Stomach (tissue), 9 donors: ENCODE results near the gene GNAS-AS1. TPM values are rescaled to one million over a fixed set of nuclear protein-coding genes. Genes with fewer than 3 reads are reported as not detected.

Source experiments
- DNase-seq, 2 donors: peaks; one replicate each; pipeline versions ENCODE4 v3.0.0 to v3.0.0-alpha.2; 2013 to 2019
- H3K27ac ChIP-seq, 5 donors: fragments of 200-600 bp in 4 of 5; sonication (generic) in 4 of 5; one replicate each; pipeline ENCODE4 v1.5.1; 2013 to 2019; ENCODE audit warnings: mild to moderate bottlenecking in 1 of 5, moderate library complexity in 1 of 5
- H3K27me3 ChIP-seq, 3 donors: fragments of 200-600 bp; sonication (generic); one replicate each; pipeline ENCODE4 v1.5.1; 2017 to 2019; ENCODE audit warnings: mixed run types in 1 of 3
- H3K36me3 ChIP-seq, 4 donors: fragments of 200-600 bp; sonication (generic); 1 replicate in 3 of 4; 2 replicates in 1 of 4; pipeline ENCODE4 v1.5.1; 2016 to 2019
- H3K4me1 ChIP-seq, 4 donors: fragments of 200-600 bp; sonication (generic); one replicate each; pipeline ENCODE4 v1.5.1; 2016 to 2019
- H3K4me3 ChIP-seq, 4 donors: fragments of 200-600 bp; sonication (generic) in 3 of 4; one replicate each; pipeline ENCODE4 v1.5.1; 2016 to 2019; ENCODE audit warnings: mild to moderate bottlenecking in 1 of 4
- H3K9me3 ChIP-seq, 4 donors: fragments of 200-600 bp; sonication (generic); one replicate each; pipeline ENCODE4 v1.5.1; 2016 to 2019
- EP300 ChIP-seq: sonication (generic); formaldehyde crosslinking; IDR thresholded peaks from one replicate; pipeline ENCODE4 v1.6.1; 2017; ENCODE audit warnings: antibody characterized with exemption
- POLR2A ChIP-seq, 4 donors: fragments of 450-650 bp; IDR thresholded peaks; one replicate each; pipeline ENCODE4 v1.6.1; 2016; ENCODE audit warnings: antibody characterized with exemption in 4 of 4, control low read depth in 2 of 4, mild to moderate bottlenecking in 1 of 4, moderate library complexity in 1 of 4
- POLR2AphosphoS5 ChIP-seq, 3 donors: sonication (generic); formaldehyde crosslinking; IDR thresholded peaks; one replicate each; pipeline ENCODE4 v1.6.1; 2016; ENCODE audit warnings: antibody characterized with exemption in 3 of 3
- WGBS, 5 donors: extraction: QIAGEN DNeasy Blood & Tissue Kit in 3 of 5; methylation state at CpG; one replicate each; pipeline versions ENCODE4 v1.1.5 to v1.1.7; 2013 to 2018; 5-methylcytosine and 5-hydroxymethylcytosine counted together
- intact Hi-C: fragments of 100-400 bp; cut with DNase I; formaldehyde crosslinking; loops from one replicate; pipeline ENCODE4 v1.15.1; 2023; ENCODE audit warnings: low total_unique reads
- polyA plus RNA-seq, 3 donors: library from polyadenylated mRNA; stranded (reverse); fragments of 200-250 nt; gene quantifications; one replicate each; pipeline ENCODE4 v1.2.3, GENCODE V29; 2013
- total RNA-seq, 5 donors: library from RNA; depleted of rRNA; stranded (reverse); fragments of >200 nt; gene quantifications; one replicate each; pipeline versions ENCODE4 v1.1.0 to v1.2.3, GENCODE V29; 2014 to 2016
- TF ChIP-seq, protein P1 (sequence below), 7 experiments: fragments of 450-650 bp in 4 of 7; fragments of 200-600 bp in 3 of 7; sonication (generic) in 3 of 7; IDR thresholded peaks; one replicate each; pipeline ENCODE4 v1.5.1; 2016 to 2019; ENCODE audit warnings: antibody characterized with exemption in 7 of 7, control low read depth in 2 of 7, mild to moderate bottlenecking in 1 of 7
- donor health status: healthy with polysubstance abuse.
- donor health status: Bipolar disorder and iron deficiency.
- donor health status: healthy.

Gene GNAS-AS1
- total and polyA plus RNA-seq, 8 donors, result 0.15 to 45.5 (median 1.8) TPM; not detected in 4

GRCh38 chr20:58880994-58881752, 30.5 kb upstream of the GNAS-AS1 start:
- WGBS, 5 donors, result 78 to 88% (median 86%) methylated on average over 9 of the region's 9 CpGs
- intact Hi-C loops, result no loop called here
- no peaks in the 10 kb centered on the region for H3K36me3 ChIP-seq
- no peaks in the 10 kb centered on the region for H3K27me3 ChIP-seq
- no peak for TF ChIP-seq POLR2AphosphoS5 (IDR thresholded peaks at IDR 0.05)
- no peak for TF ChIP-seq EP300
- TF ChIP-seq, protein P1, sequence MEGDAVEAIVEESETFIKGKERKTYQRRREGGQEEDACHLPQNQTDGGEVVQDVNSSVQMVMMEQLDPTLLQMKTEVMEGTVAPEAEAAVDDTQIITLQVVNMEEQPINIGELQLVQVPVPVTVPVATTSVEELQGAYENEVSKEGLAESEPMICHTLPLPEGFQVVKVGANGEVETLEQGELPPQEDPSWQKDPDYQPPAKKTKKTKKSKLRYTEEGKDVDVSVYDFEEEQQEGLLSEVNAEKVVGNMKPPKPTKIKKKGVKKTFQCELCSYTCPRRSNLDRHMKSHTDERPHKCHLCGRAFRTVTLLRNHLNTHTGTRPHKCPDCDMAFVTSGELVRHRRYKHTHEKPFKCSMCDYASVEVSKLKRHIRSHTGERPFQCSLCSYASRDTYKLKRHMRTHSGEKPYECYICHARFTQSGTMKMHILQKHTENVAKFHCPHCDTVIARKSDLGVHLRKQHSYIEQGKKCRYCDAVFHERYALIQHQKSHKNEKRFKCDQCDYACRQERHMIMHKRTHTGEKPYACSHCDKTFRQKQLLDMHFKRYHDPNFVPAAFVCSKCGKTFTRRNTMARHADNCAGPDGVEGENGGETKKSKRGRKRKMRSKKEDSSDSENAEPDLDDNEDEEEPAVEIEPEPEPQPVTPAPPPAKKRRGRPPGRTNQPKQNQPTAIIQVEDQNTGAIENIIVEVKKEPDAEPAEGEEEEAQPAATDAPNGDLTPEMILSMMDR (IDR thresholded peaks at IDR 0.05), result no peak
- no peak for TF ChIP-seq POLR2A (IDR thresholded peaks at IDR 0.05)
- no peak for DNase-seq
- H3K27ac ChIP-seq, result no peak overlapping the region
- no peaks in the 10 kb centered on the region for H3K9me3 ChIP-seq
- H3K4me3 ChIP-seq, result no peak overlapping the region
- no peaks in the 10 kb centered on the region for H3K4me1 ChIP-seq

DNA sequence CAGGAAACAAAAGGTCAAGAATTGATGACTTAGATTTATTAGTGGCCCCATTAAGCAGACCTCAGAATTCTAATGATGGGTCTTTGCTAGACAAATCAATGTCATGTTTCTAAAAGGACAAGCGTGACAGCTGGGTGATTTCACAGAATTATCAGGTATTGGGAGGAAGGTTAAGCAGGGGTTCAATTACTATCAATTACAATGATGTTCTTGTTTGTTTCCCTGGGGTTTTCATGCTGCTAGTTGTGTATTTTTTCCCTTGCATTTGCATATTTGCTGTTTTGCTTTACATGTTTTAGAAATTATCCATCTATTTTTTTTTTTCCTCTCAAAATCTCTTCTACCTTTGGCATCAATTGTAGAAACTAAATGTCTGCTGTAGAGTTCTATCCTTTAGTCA, 29.7 kb upstream of the GNAS-AS1 start:
- WGBS, 5 donors, result 83 to 95% (median 90%) methylated on average over 1 of the region's 1 CpG
- intact Hi-C loops, result no loop called here
- DNase-seq, result no peak
- no peaks in the 10 kb centered on the region for H3K4me1 ChIP-seq
- no peaks in the 10 kb centered on the region for H3K9me3 ChIP-seq
- no peaks in the 10 kb centered on the region for H3K36me3 ChIP-seq
- no peak overlapping the region for H3K27ac ChIP-seq
- TF ChIP-seq, protein P1 (IDR thresholded peaks at IDR 0.05), result no peak
- TF ChIP-seq EP300 (no peak), POLR2A (IDR thresholded peaks at IDR 0.05) (no peak), POLR2AphosphoS5 (IDR thresholded peaks at IDR 0.05) (no peak)
- H3K27me3 ChIP-seq, result no peaks in the 10 kb centered on the region
- no peak overlapping the region for H3K4me3 ChIP-seq

DNA sequence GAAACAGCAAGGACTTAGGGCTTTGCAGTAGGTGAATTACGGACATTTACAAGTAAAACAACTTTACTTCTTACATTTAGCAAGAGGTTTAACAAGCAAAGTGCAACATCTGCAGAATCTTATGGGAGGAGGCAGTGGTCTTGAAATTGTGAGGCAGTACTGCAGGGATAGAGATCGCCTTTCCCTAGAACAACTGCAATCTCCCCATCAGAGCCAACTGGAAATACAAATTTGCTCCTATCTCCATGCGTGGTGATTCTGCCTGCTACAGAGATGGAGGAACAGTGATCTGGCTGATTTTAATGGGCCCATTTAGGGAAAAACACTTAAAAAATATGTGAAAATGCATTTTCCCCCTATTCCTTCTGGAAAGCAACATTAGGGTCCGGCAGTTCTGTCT, 27.7 kb upstream of the GNAS-AS1 start:
- intact Hi-C loops, result no loop called here
- Histone ChIP-seq H3K4me3 (no peak overlapping the region), H3K9me3 (no peaks in the 10 kb centered on the region), H3K36me3 (no peaks in the 10 kb centered on the region), H3K27me3 (no peaks in the 10 kb centered on the region), H3K27ac (no peak overlapping the region), H3K4me1 (no peaks in the 10 kb centered on the region)
- DNase-seq, result no peak
- 88 to 97% (median 91%) methylated on average over 4 of the region's 4 CpGs for WGBS, 5 donors
- TF ChIP-seq POLR2AphosphoS5 (IDR thresholded peaks at IDR 0.05) (no peak), EP300 (no peak), POLR2A (IDR thresholded peaks at IDR 0.05) (no peak)
- TF ChIP-seq, protein P1 (IDR thresholded peaks at IDR 0.05), result no peak

- Histone ChIP-seq H3K36me3 (no peaks in the 10 kb centered on the region), H3K9me3 (no peaks in the 10 kb centered on the region), H3K27ac (no peak overlapping the region), H3K4me1 (no peaks in the 10 kb centered on the region), H3K4me3 (no peak overlapping the region), H3K27me3 (no peaks in the 10 kb centered on the region)
- TF ChIP-seq, protein P1 (IDR thresholded peaks at IDR 0.05), result no peak
- TF ChIP-seq POLR2A (IDR thresholded peaks at IDR 0.05) (no peak), POLR2AphosphoS5 (IDR thresholded peaks at IDR 0.05) (no peak), EP300 (no peak)
- intact Hi-C loops, result no loop called here
- WGBS, 5 donors, result 67 to 87% (median 84%) methylated on average over 4 of the region's 4 CpGs
- DNase-seq, result peak in 1 of 2 donors; percentile 48
Observed at GRCh38 chr20:58877976-58878360, 27.3 kb upstream of the GNAS-AS1 start.
